HEK293 (cell line): ENCODE measurements around the gene TUBG2.

Source experiments
- CTCF ChIA-PET: fragments of 350-600 bp; formaldehyde crosslinking; extraction: SDS; loops from one replicate; lab custom pipeline; 2021; ENCODE audit warnings: antibody characterized with exemption; lab: Yijun Ruan, JAX
- POLR2A ChIA-PET: fragments of 300-600 bp; formaldehyde crosslinking; extraction: SDS; loops from one replicate; lab custom pipeline; 2020; ENCODE audit warnings: antibody characterized with exemption, inconsistent platforms; lab: Yijun Ruan, JAX
- H3K27ac ChIP-seq: fragments of 200-500 bp; sonication (Bioruptor generic); 2 replicates; pipeline ENCODE4 v1.5.1; 2014; ENCODE audit warnings: low read depth, low read length, control low read depth, inconsistent platforms; ENCODE audit errors: extremely low read depth
- H3K36me3 ChIP-seq, 2 experiments: fragments of 200-500 bp in 1 of 2; sonication (Bioruptor generic) in 1 of 2; 1 replicate in 1 of 2; 2 replicates in 1 of 2; pipeline ENCODE4 v1.5.1; 2014 to 2017; ENCODE audit warnings: inconsistent platforms in 2 of 2, low read length in 2 of 2; ENCODE audit not compliant: control insufficient read depth in 2 of 2, insufficient read depth in 1 of 2
- H3K4me1 ChIP-seq: fragments of 200-500 bp; sonication (Bioruptor generic); 2 replicates; pipeline ENCODE4 v1.5.1; 2014; ENCODE audit warnings: mild to moderate bottlenecking, low read length, inconsistent platforms; ENCODE audit not compliant: control insufficient read depth, insufficient read depth
- H3K4me3 ChIP-seq: 2 replicates; pipeline ENCODE4 v1.5.1; 2011; ENCODE audit warnings: low read depth, mild to moderate bottlenecking, control low read depth, low read length, moderate library complexity
- H3K9me3 ChIP-seq: fragments of 200-500 bp; sonication (Bioruptor generic); 2 replicates; pipeline ENCODE4 v1.5.1; 2014; ENCODE audit warnings: low read depth, low read length, inconsistent platforms; ENCODE audit not compliant: control insufficient read depth, insufficient read depth
- AEBP2 ChIP-seq: fragments of 450-650 bp; formaldehyde crosslinking; IDR thresholded peaks from 2 replicates; pipeline ENCODE4 v1.5.1; 2016; ENCODE audit warnings: missing biosample characterization, missing genetic modification characterization, borderline replicate concordance
- GLIS1 ChIP-seq: fragments of 450-650 bp; formaldehyde crosslinking; IDR thresholded peaks from 2 replicates; pipeline ENCODE4 v1.5.1; 2016; ENCODE audit warnings: missing biosample characterization, missing genetic modification characterization
- GLIS2 ChIP-seq: fragments of 450-650 bp; formaldehyde crosslinking; IDR thresholded peaks from 2 replicates; pipeline ENCODE4 v1.5.1; 2016; ENCODE audit warnings: missing biosample characterization, missing genetic modification characterization
- KLF7 ChIP-seq: fragments of 450-650 bp; formaldehyde crosslinking; IDR thresholded peaks from 2 replicates; pipeline ENCODE4 v1.5.1; 2016; ENCODE audit warnings: missing biosample characterization, missing genetic modification characterization, borderline replicate concordance
- REPIN1 ChIP-seq: fragments of 450-650 bp; formaldehyde crosslinking; IDR thresholded peaks from 2 replicates; pipeline ENCODE4 v1.5.1; 2017; ENCODE audit warnings: missing biosample characterization, missing genetic modification characterization, low read depth
- SP7 ChIP-seq: fragments of 450-650 bp; formaldehyde crosslinking; IDR thresholded peaks from 2 replicates; pipeline ENCODE4 v1.5.1; 2016; ENCODE audit warnings: missing biosample characterization, missing genetic modification characterization
- ZBTB17 ChIP-seq: fragments of 450-650 bp; formaldehyde crosslinking; IDR thresholded peaks from 2 replicates; pipeline ENCODE4 v1.5.1; 2016; ENCODE audit warnings: missing biosample characterization, missing genetic modification characterization
- ZFP41 ChIP-seq: fragments of 450-650 bp; formaldehyde crosslinking; IDR thresholded peaks from 2 replicates; pipeline ENCODE4 v1.5.1; 2016; ENCODE audit warnings: missing biosample characterization, missing genetic modification characterization, borderline replicate concordance
- ZNF112 ChIP-seq: fragments of 450-650 bp; formaldehyde crosslinking; IDR thresholded peaks from 2 replicates; pipeline ENCODE4 v1.5.0; 2017; ENCODE audit warnings: missing biosample characterization, missing genetic modification characterization
- ZNF155 ChIP-seq: fragments of 450-650 bp; formaldehyde crosslinking; IDR thresholded peaks from 2 replicates; pipeline ENCODE4 v1.5.1; 2016; ENCODE audit warnings: missing biosample characterization, missing genetic modification characterization
- ZNF19 ChIP-seq: fragments of 450-650 bp; formaldehyde crosslinking; IDR thresholded peaks from 2 replicates; pipeline ENCODE4; 2016; ENCODE audit warnings: missing biosample characterization, missing genetic modification characterization, low read depth
- ZNF266 ChIP-seq: fragments of 450-650 bp; formaldehyde crosslinking; IDR thresholded peaks from 2 replicates; pipeline ENCODE4 v1.5.1; 2016; ENCODE audit warnings: missing biosample characterization, missing genetic modification characterization, low read depth
- ZNF280D ChIP-seq: fragments of 450-650 bp; formaldehyde crosslinking; IDR thresholded peaks from 2 replicates; pipeline ENCODE4 v1.5.1; 2016; ENCODE audit warnings: missing biosample characterization, missing genetic modification characterization
- ZNF341 ChIP-seq: fragments of 450-650 bp; formaldehyde crosslinking; IDR thresholded peaks from 2 replicates; pipeline ENCODE4; 2016; ENCODE audit warnings: low read depth, missing biosample characterization, missing genetic modification characterization
- ZNF366 ChIP-seq: fragments of 450-650 bp; formaldehyde crosslinking; conservative IDR thresholded peaks from 2 replicates; pipeline ENCODE4 v1.5.1; 2016; ENCODE audit warnings: missing biosample characterization, missing genetic modification characterization
- ZNF529 ChIP-seq: fragments of 450-650 bp; formaldehyde crosslinking; IDR thresholded peaks from 2 replicates; pipeline ENCODE4 v1.5.1; 2017; ENCODE audit warnings: missing genetic modification characterization, missing biosample characterization; ENCODE audit not compliant: insufficient replicate concordance
- ZNF792 ChIP-seq: fragments of 450-650 bp; formaldehyde crosslinking; IDR thresholded peaks from 2 replicates; pipeline ENCODE4 v1.5.1; 2016; ENCODE audit warnings: missing biosample characterization, missing genetic modification characterization

The TUBG2 gene

GRCh38 chr17:42640121-42640520 is 19.0 kb upstream of the TUBG2 start (continued):
- TF ChIP-seq ZNF155 (tag by site-specific recombination) (no peak), ZFP41 (tag by site-specific recombination) (no peak), REPIN1 (no peak), ZNF266 (tag by site-specific recombination) (no peak)

- no peaks in the 10 kb centered on the region for H3K9me3 ChIP-seq
- no peaks in the 10 kb centered on the region for H3K4me1 ChIP-seq
- TF ChIP-seq ZNF112 (no peak), ZBTB17 (tag by site-specific recombination) (peak; percentile 69), KLF7 (tag by site-specific recombination) (no peak), ZNF280D (no peak), ZNF19 (tag by site-specific recombination) (no peak), ZNF341 (tag by site-specific recombination) (peak; percentile 58)
- TF ChIP-seq, all 188 proteins: peak for 2
- Histone ChIP-seq H3K36me3 (no peaks in the 10 kb centered on the region), H3K4me3 (no peak overlapping the region), H3K27ac (no peak overlapping the region)
- CTCF ChIA-PET = interaction anchor here (0.7 to 1.0 kb wide), 2 partner anchors 9 to 20 kb away, joined by 3 read pairs; no protein-coding TSS in a partner anchor
- POLR2A ChIA-PET = interaction anchor here (1.0 kb wide), 1 partner anchor 33 kb away, joined by 3 read pairs; the partner anchor contains the start of genes RETREG3 and TUBG1
Measured at GRCh38 chr17:42642336-42642735, 16.7 kb upstream of the TUBG2 start.

GRCh38 chr17:42647778-42648177 is 11.3 kb upstream of the TUBG2 start:
- Histone ChIP-seq H3K4me3 (no peak overlapping the region), H3K4me1 (no peaks in the 10 kb centered on the region), H3K36me3 (no peaks in the 10 kb centered on the region), H3K27ac (no peak overlapping the region), H3K9me3 (no peaks in the 10 kb centered on the region)
- ChIA-PET POLR2A (no interaction called here), CTCF (interaction anchor here (0.6 to 2.2 kb wide), 3 partner anchors 31 to 69 kb away, joined by 3 to 6 read pairs (median 3); no protein-coding TSS in a partner anchor)
- no peak for TF ChIP-seq ZNF112
- TF ChIP-seq AEBP2 (tag by site-specific recombination) = no peak
- no peak for TF ChIP-seq GLIS1 (tag by site-specific recombination)
- TF ChIP-seq SP7 (tag by site-specific recombination) = no peak
- no peak for TF ChIP-seq GLIS2 (tag by site-specific recombination)
- no peak for TF ChIP-seq ZNF792 (tag by site-specific recombination)
- no peak for TF ChIP-seq ZNF366 (tag by site-specific recombination)
- no peak for TF ChIP-seq ZNF529 (tag by site-specific recombination)
- TF ChIP-seq REPIN1 = no peak
